ENCODE data around the gene MACROD1. TPM values are rescaled to one million over a fixed set of nuclear protein-coding genes. Genes with fewer than 3 reads are reported as not detected.
A peak's percentile ranks its signal among the peaks of the same experiment; 100 is the strongest.

MACROD1 gene
- total and polyA plus RNA-seq, 9 of the 15 experiments (the other 6 are each of a cell fraction or from before 2014, with no cell fraction given), result 1.1 to 60.0 (median 26.4) TPM

GRCh38 chr11:64007629-64008282 is 158.2 kb downstream of the MACROD1 start:
- no peak overlapping the region for H3K27ac ChIP-seq (ENCODE audit: extremely low read depth, low read depth, low read length)
- TF ChIP-seq RHOXF2B (CRISPR knock-in tag; conservative IDR thresholded peaks at IDR 0.05) (no peak), HMGN3 (IDR thresholded peaks at IDR 0.05; ENCODE audit: borderline replicate concordance, extremely low read depth, insufficient read length, low read depth, low read length) (peak; percentile 100), CBX8 (IDR thresholded peaks at IDR 0.05; ENCODE audit: borderline replicate concordance, extremely low read depth, low read depth, low read length, poor library complexity, severe bottlenecking) (no peak), ZNF507 (tag; conservative IDR thresholded peaks at IDR 0.05) (no peak), POLR3G (IDR thresholded peaks at IDR 0.05; ENCODE audit: extremely low read depth, insufficient read length, insufficient replicate concordance) (no peak), CHD2 (IDR thresholded peaks at IDR 0.05; ENCODE audit: low read depth, low read length) (0 out of 2 replicates have a peak, but pooled peaks have one; percentile 4), NELFE (IDR thresholded peaks at IDR 0.05; ENCODE audit: insufficient read depth, insufficient read length) (no peak), RBFOX2 (IDR thresholded peaks at IDR 0.05; ENCODE audit: low read depth, low read length) (peak; percentile 54; the same call in 1 of the 2 replicates), ZNF133 (CRISPR knock-in tag; IDR thresholded peaks at IDR 0.05) (no peak), FOXK2 (conservative IDR thresholded peaks at IDR 0.05 in 1 of 2, IDR thresholded peaks at IDR 0.05 in 1 of 2; ENCODE audit: low read depth in 2 of 2) (no peak), CBX3 (IDR thresholded peaks at IDR 0.05; ENCODE audit: borderline replicate concordance in 1 of 2, low read length in 2 of 2) (peak in 1 of 2 experiments; percentile 66; a peak in 1 of 3 replicates), ZNF140 (CRISPR knock-in tag; IDR thresholded peaks at IDR 0.05) (no peak), NCOA4 (IDR thresholded peaks at IDR 0.05; ENCODE audit: partially characterized antibody) (no peak), ZNF23 (CRISPR knock-in tag; IDR thresholded peaks at IDR 0.05) (no peak), ZBTB17 (CRISPR knock-in tag; IDR thresholded peaks at IDR 0.05) (no peak), NR4A1 (CRISPR knock-in tag; IDR thresholded peaks at IDR 0.05) (no peak), NR4A1 (tag; IDR thresholded peaks at IDR 0.05) (peak; percentile 41; the same call in 1 of the 2 replicates)
- TF ChIP-seq, protein P1, sequence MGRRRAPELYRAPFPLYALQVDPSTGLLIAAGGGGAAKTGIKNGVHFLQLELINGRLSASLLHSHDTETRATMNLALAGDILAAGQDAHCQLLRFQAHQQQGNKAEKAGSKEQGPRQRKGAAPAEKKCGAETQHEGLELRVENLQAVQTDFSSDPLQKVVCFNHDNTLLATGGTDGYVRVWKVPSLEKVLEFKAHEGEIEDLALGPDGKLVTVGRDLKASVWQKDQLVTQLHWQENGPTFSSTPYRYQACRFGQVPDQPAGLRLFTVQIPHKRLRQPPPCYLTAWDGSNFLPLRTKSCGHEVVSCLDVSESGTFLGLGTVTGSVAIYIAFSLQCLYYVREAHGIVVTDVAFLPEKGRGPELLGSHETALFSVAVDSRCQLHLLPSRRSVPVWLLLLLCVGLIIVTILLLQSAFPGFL (CRISPR knock-in tag; IDR thresholded peaks at IDR 0.05), result no peak

More at GRCh38 chr11:64007629-64008282, 158.2 kb downstream of the MACROD1 start:
- POLR2A ChIA-PET, result interaction anchor here (0.5 to 1.5 kb wide), 13 partner anchors 9 to 440 kb away, joined by 3 to 7 read pairs (median 3); partner anchors contain the start of gene COX8A
- 2% methylated on average over 35 of the region's 40 CpGs for WGBS (ENCODE audit: insufficient coverage, low coverage, missing lambda C conversion rate)
- intact Hi-C loops (cut with micrococcal nuclease), result loop anchor here (10.0 kb wide), 2 partner anchors 87 to 137 kb away; no protein-coding TSS in a partner anchor
- Histone ChIP-seq H3K4me3 (no peak overlapping the region), H3K9me3 (replicated peaks; ENCODE audit: control insufficient read depth, insufficient read depth, low read depth, low read length) (no peaks in the 10 kb centered on the region; the same call in 1 of the 2 replicates), H3K36me3 (ENCODE audit: control insufficient read depth, insufficient read depth, low read length) (no peaks in the 10 kb centered on the region; the same call in 2 of the 3 replicates), H3K4me1 (replicated peaks in 1 of 2; ENCODE audit: control insufficient read depth in 2 of 2, insufficient read depth in 2 of 2, low read length in 2 of 2) (peaks cover 16 to 52% of the 10 kb centered on the region in 2 experiments), H3K9ac (ENCODE audit: insufficient read depth in 1 of 2, low read depth in 2 of 2, low read length in 2 of 2) (peak overlapping the region in 1 of 2 experiments; percentile 53; a peak in 2 of 4 replicates), H3K27me3 (ENCODE audit: control insufficient read depth in 2 of 2, insufficient read depth in 2 of 2, low read length in 2 of 2) (no peaks in the 10 kb centered on the region), H2AFZ (ENCODE audit: low read depth, low read length) (no peak overlapping the region), H4K20me1 (replicated peaks; ENCODE audit: control insufficient read depth, insufficient read depth, low read length) (peaks cover 49% of the 10 kb centered on the region), H3K4me2 (ENCODE audit: insufficient read depth, low read length) (peak overlapping the region; percentile 38), H3K9me1 (ENCODE audit: control insufficient read depth, insufficient read depth, low read length) (peaks cover 16% of the 10 kb centered on the region), H3K79me2 (ENCODE audit: control insufficient read depth, insufficient read depth, low read length) (no peaks in the 10 kb centered on the region)
- ATAC-seq, result peak; percentile 97
- in situ Hi-C loops (cut with MboI), result no loop called here
- DNase-seq (ENCODE audit: extremely low read depth in 1 of 4, low spot score in 3 of 4), result peak; percentile 94 to 97 (median 95)
- CTCF ChIA-PET (ENCODE audit: low intra/inter-chr PET ratio), result no interaction called here
- no TSS peak for BruUV-seq (replicated peaks)
- peak; percentile 96 for FAIRE-seq
